ENCODE results near the gene ALDH4A1.

Gene ALDH4A1

GRCh38 chr1:18922848-18923755 lies 20.7 kb upstream of the ALDH4A1 start:
- no peak for DNase-seq (ENCODE audit: low read depth)

DNA sequence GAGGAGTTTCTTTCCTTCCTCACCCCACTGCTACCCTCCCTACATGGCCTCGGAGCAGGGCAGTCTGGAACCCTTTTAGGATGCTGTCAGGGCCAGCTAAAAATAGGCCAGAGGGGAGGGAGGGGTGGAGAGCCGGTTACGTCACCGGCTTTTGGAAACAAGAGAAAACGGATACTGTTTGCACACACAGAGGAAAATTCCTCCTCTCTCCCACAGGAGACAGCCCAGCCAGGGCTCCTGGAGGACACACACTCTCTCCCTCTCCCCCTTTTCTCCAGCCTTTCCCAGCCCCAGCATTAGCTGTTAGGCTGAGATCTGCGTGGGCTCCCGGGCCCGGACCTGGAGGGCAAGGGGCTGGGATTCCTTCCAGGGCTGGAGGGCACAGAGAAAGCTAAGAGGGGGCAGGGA lies 20.0 kb upstream of the ALDH4A1 start:
- DNase-seq (ENCODE audit: low read depth) = peak; percentile 96

GRCh38 chr1:18921516-18922251 lies 19.3 kb upstream of the ALDH4A1 start:
- DNase-seq (ENCODE audit: low read depth) = no peak

DNA sequence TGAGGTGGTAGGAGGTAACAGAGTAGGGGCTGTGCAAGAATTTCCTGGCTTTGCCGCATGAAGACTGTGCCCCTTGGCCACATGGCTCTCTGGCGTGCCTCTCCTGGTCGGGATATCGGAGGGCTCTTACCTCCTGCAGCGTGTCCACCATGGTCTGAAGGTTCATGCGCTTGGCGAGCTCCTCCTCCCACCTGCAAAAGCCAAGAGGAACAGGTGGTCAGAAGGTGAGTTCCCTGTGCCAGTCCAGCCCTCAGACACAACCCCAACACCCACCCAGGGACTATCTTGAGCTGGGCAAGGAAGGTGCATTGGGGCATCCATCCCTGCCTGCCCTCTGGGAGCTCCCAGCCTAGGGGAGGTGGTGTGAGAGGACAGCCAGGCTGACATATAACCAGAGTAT lies 18.6 kb upstream of the ALDH4A1 start:
- no peak for DNase-seq (ENCODE audit: low read depth)

- no peak for DNase-seq (ENCODE audit: low read depth)
These were observed 17.6 kb upstream of the ALDH4A1 start for GRCh38 chr1:18919956-18920355.

GRCh38 chr1:18919197-18919905 lies 17.0 kb upstream of the ALDH4A1 start:
- no peak for DNase-seq (ENCODE audit: low read depth)

GRCh38 chr1:18918417-18918816 lies 16.1 kb upstream of the ALDH4A1 start:
- DNase-seq (ENCODE audit: low read depth) = no peak

- no peak for DNase-seq (ENCODE audit: low read depth)
These were observed 14.9 kb upstream of the ALDH4A1 start for GRCh38 chr1:18917071-18917799.

DNA sequence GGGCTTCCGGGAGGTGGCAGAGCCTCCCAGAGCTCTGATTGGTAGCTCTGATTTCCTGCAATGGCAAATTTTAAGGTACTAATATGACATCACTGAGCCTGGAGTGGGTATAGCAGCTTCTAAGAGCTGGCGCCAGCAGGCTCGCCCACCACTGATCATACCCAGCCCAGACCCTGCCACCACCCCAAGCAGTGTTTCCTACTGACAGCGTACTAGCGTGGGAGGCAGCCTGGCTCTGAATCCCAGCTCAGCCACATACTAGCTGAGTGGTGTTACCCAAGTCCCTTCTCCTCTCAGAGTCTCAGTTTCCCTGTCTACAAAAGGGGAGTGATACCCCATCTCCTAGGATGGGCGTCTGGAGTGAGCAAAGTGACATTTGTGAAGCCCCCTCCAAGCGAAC lies 13.0 kb upstream of the ALDH4A1 start:
- DNase-seq (ENCODE audit: low read depth) = no peak

- DNase-seq (ENCODE audit: low read depth) = peak; percentile 87
These were observed 10.9 kb upstream of the ALDH4A1 start for GRCh38 chr1:18913065-18913835.

DNA sequence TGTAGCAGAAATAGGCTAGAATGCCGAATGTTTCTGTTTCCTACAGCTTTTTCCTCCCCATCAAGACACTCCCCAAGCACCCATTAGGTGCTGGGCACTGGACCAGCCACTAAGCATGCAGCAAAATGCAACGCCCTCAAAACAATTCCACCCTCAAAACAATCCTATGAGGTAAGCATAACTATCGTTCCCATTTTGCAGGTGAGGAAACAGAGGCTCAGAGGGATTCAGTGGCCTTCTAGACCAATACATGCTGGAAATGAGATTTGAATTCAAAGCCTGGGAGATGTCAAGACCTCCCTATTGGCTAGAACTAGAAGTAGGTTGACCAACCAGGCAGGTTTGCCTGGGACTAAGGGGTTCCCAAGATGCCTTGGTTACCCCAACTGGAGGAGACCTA lies 10.2 kb upstream of the ALDH4A1 start:
- DNase-seq (ENCODE audit: low read depth) = no peak

DNA sequence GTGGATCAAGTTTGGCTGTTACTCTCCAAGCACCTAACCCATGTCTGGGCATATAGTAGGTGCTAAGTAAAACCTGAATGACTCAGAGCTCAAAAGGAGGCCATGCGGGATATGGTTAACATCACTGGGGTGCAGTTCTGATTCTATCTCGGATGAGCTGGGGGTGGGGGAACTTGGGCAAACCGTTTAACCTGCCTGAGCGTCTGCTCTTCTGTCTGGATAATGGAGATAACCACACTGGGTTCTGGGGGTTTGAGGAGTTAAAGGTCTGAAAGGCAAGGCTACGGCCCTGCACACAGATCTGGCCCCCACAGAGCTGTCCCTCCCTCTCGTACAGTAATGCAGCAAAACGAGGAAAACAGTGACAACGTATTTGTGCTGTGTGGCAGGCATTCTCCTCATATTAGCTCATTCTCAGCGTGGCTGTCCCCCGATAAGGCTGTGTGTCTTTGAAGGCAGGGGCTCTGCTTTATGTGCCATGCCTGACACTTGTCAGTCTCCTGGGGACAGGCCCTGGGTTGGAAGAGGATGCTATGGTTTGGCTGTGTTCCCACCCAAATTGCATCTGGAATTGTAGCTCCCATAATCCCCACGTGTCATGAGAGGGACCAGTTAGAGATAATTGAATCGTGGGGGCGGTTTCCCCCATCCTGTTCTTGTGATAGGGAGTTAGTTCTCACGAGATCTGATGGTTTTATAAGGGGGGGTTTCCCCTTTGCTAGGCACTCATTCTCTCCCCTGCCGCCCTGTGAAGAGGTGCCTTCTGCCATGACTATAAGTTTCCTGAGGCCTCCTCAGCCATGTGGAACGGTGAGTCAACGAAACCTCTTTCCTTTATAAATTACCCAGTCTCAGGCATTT lies 6.8 kb upstream of the ALDH4A1 start:
- DNase-seq (ENCODE audit: low read depth) = no peak

- DNase-seq (ENCODE audit: low read depth) = no peak
These were observed 5.8 kb upstream of the ALDH4A1 start for GRCh38 chr1:18907917-18908845.

DNA sequence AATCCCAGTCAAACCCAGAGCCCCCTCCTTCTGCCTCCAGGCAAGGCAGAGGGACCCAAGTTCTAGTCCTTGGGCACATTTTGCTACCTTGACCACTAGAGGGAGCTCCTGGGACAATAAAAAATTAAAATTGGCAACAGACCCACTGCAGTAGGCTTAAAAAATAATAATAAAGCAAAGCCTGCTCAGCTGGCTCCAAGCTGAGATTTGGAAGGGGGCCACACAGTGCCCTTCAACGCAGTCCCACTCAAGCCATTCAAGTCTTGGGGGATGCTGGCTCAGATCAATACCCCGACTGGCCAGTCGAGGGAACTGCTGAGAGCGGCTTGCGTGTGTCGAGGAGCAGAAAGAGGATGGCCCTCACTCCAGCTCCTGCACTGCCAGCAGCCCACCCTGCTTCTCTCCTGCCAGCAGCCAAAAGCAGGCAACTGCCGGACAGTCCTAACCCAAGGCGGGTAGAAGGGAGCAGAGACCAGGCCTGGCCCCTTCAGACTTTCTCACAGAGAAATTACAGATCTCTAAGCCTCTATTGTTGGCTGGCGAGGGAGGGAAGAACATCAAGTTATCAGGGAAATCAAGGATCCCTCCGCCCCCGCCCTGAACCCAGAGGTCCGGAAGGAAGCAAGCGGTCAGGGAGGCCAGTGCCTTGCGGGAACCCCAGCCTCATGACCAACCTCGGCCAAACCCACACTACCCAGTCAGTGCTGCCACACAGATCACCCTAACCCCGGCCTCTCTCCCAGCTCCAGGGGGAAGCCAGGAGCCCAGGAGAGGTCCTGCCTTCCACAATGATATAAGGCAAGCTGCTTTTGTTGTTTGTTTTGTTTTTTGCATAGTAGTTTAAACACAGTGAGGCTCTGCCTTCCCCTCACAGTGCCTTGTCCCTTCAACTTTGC lies 4.9 kb upstream of the ALDH4A1 start:
- peak; percentile 73 for DNase-seq (ENCODE audit: low read depth)

DNA sequence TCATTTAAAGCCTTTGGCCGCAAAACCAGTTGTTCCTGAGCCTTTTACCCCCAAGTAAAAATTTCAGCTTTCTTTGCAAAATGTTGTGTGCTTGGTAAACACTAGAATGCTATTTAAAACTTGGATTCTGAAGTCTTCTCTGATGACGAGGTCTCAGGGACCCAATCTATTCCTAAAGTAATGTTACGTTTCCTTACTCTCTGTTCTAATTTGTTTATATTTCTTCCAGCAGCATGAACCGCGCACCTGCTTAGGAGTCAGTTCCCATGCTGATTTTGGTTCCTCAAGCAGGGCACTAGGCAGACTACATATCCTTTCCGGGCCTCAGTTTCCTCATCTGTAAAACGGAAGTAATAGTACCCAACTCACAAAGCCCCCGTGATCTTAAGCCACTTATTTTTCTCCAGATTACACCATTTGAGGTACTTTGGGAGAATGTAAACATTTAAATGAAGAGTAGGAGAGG lies 969 bp upstream of the ALDH4A1 start:
- no peak for DNase-seq (ENCODE audit: low read depth)

- DNase-seq (ENCODE audit: low read depth) = peak; percentile 63
These were observed 318 bp downstream of the ALDH4A1 start for GRCh38 chr1:18901952-18902522.

GRCh38 chr1:18901147-18901951 lies 1.0 kb downstream of the ALDH4A1 start:
- no peak for DNase-seq (ENCODE audit: low read depth)
